Mesenchymal stem cell (in vitro differentiated cells and primary cell): Measurements from ENCODE around the gene SAP30L.

ENCODE experiments used
- DNase-seq: peaks from one replicate; pipeline ENCODE4 v3.0.0-alpha.2; 2013
- H2AFZ ChIP-seq: one replicate; pipeline ENCODE4 v1.6.1; 2013; ENCODE audit warnings: low read depth, mild to moderate bottlenecking, control low read depth, inconsistent platforms, low read length, moderate library complexity
- H2AK5ac ChIP-seq: 2 replicates; pipeline ENCODE4 v1.6.1; 2013; ENCODE audit warnings: low read length, moderate library complexity, mild to moderate bottlenecking, inconsistent platforms; ENCODE audit not compliant: severe bottlenecking
- H2BK120ac ChIP-seq: one replicate; pipeline ENCODE4 v1.6.1; 2013; ENCODE audit warnings: low read depth, mild to moderate bottlenecking, inconsistent platforms, low read length, moderate library complexity
- H2BK12ac ChIP-seq, 2 experiments: one replicate each; pipeline ENCODE4 v1.6.1; 2013; ENCODE audit warnings: inconsistent platforms in 2 of 2, low read length in 2 of 2, mild to moderate bottlenecking in 2 of 2, moderate library complexity in 2 of 2, control low read depth in 1 of 2
- H2BK15ac ChIP-seq: one replicate; pipeline ENCODE4 v1.6.1; 2013; ENCODE audit warnings: mild to moderate bottlenecking, low read depth, inconsistent platforms; ENCODE audit not compliant: poor library complexity, severe bottlenecking
- H2BK5ac ChIP-seq: 2 replicates; pipeline ENCODE4 v1.6.1; 2013; ENCODE audit warnings: low read depth, mild to moderate bottlenecking, low read length, control low read depth, inconsistent platforms; ENCODE audit not compliant: poor library complexity, severe bottlenecking
- H3K14ac ChIP-seq, 2 experiments: one replicate each; pipeline ENCODE4 v1.6.1; 2013; ENCODE audit warnings: inconsistent platforms in 2 of 2, low read length in 2 of 2, control low read depth in 1 of 2, mild to moderate bottlenecking in 1 of 2, moderate library complexity in 1 of 2
- H3K18ac ChIP-seq, 2 experiments: one replicate each; pipeline ENCODE4 v1.6.1; 2013; ENCODE audit warnings: inconsistent platforms in 2 of 2, low read length in 2 of 2, control low read depth in 1 of 2, low read depth in 1 of 2, mild to moderate bottlenecking in 1 of 2
- H3K23ac ChIP-seq, 2 experiments: one replicate each; pipeline ENCODE4 v1.6.1; 2013; ENCODE audit warnings: inconsistent platforms in 2 of 2, low read length in 2 of 2, mild to moderate bottlenecking in 2 of 2, moderate library complexity in 2 of 2, control low read depth in 1 of 2
- H3K27ac ChIP-seq: 2 replicates; pipeline ENCODE4 v1.5.1; 2013; ENCODE audit warnings: mild to moderate bottlenecking, moderate library complexity, low read length, control low read depth, inconsistent platforms; ENCODE audit not compliant: poor library complexity, severe bottlenecking
- H3K27me3 ChIP-seq, 2 experiments: 2 replicates each; pipeline versions ENCODE4 v1.6.1 to v1.7.0; 2013; ENCODE audit warnings: low read length in 2 of 2, mild to moderate bottlenecking in 2 of 2, moderate library complexity in 2 of 2, control low read depth in 1 of 2, inconsistent platforms in 1 of 2; ENCODE audit not compliant: control insufficient read depth in 1 of 2, insufficient read depth in 1 of 2
- H3K36me3 ChIP-seq, 2 experiments: 2 replicates each; pipeline versions ENCODE4 v1.6.1 to v1.7.0; 2013; ENCODE audit warnings: low read length in 2 of 2, control low read depth in 1 of 2, inconsistent platforms in 1 of 2, low read depth in 1 of 2, mild to moderate bottlenecking in 1 of 2; ENCODE audit not compliant: insufficient read depth in 2 of 2, control insufficient read depth in 1 of 2
- H3K4ac ChIP-seq, 2 experiments: one replicate each; pipeline ENCODE4 v1.6.1; 2013; ENCODE audit warnings: inconsistent platforms in 2 of 2, low read length in 2 of 2, mild to moderate bottlenecking in 2 of 2, moderate library complexity in 2 of 2, control low read depth in 1 of 2, low read depth in 1 of 2
- H3K4me1 ChIP-seq: 2 replicates; pipeline ENCODE4 v1.6.1; 2013; ENCODE audit warnings: low read depth, low read length, control low read depth; ENCODE audit not compliant: control insufficient read depth, insufficient read depth
- H3K4me2 ChIP-seq: 2 replicates; pipeline ENCODE4 v1.6.1; 2013; ENCODE audit warnings: low read length, mild to moderate bottlenecking, inconsistent platforms; ENCODE audit not compliant: poor library complexity, severe bottlenecking
- H3K4me3 ChIP-seq, 2 experiments: 2 replicates each; pipeline versions ENCODE4 v1.5.1 to v1.7.0; 2013; ENCODE audit warnings: low read length in 2 of 2, mild to moderate bottlenecking in 2 of 2, control low read depth in 1 of 2, low read depth in 1 of 2; ENCODE audit not compliant: insufficient read depth in 1 of 2
- H3K79me1 ChIP-seq: replicated peaks from 2 replicates; pipeline ENCODE4 v1.6.1; 2013; ENCODE audit warnings: mild to moderate bottlenecking, control low read depth, low read length, inconsistent platforms; ENCODE audit not compliant: poor library complexity, severe bottlenecking
- H3K9ac ChIP-seq: 2 replicates; pipeline ENCODE4 v1.7.0; 2013; ENCODE audit warnings: mild to moderate bottlenecking, low read length, moderate library complexity
- H3K9me3 ChIP-seq: 2 replicates; pipeline ENCODE4 v1.7.0; 2013; ENCODE audit warnings: mild to moderate bottlenecking, low read length; ENCODE audit not compliant: control insufficient read depth
- H4K8ac ChIP-seq: one replicate; pipeline ENCODE4 v1.6.1; 2013; ENCODE audit warnings: inconsistent platforms, mild to moderate bottlenecking, low read length, moderate library complexity
- H4K91ac ChIP-seq: one replicate; pipeline ENCODE4 v1.6.1; 2013; ENCODE audit warnings: mild to moderate bottlenecking, low read length, inconsistent platforms
- WGBS: methylation state at CpG from one replicate; pipeline ENCODE4 v1.1.7; 2013; ENCODE audit warnings: mixed read lengths; 5-methylcytosine and 5-hydroxymethylcytosine counted together

Gene SAP30L

DNA sequence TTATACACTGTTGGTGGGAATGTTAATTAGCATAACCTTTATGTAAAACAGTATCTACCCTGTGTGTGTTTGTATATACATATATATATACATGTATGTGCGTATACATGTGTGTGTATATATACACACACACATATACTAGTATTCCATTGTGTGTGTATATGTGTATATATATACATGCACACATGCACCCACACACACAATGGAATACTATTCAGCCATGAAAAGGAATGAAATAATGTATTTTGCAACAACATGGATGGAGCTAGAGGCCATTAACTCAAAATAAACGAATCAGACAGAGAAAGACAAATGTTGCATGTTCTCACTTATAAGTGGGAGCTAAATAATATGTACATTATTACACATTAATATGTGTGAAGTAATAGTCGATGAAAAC, 17.6 kb upstream of the SAP30L start:
- no peak overlapping the region for H3K27ac ChIP-seq
- H3K9ac ChIP-seq = no peak overlapping the region
- H3K36me3 ChIP-seq = peaks cover 0 to 2% of the 10 kb centered on the region in 2 experiments
- no peak overlapping the region for H2BK15ac ChIP-seq
- H2BK120ac ChIP-seq = no peak overlapping the region
- no peak overlapping the region for H2BK5ac ChIP-seq
- no peak overlapping the region for H3K18ac ChIP-seq
- no peak overlapping the region for H3K14ac ChIP-seq
- H3K23ac ChIP-seq = no peak overlapping the region
- peaks cover 2% of the 10 kb centered on the region for H3K79me1 ChIP-seq
- no peak overlapping the region for H4K91ac ChIP-seq
- no peak overlapping the region for H3K4me2 ChIP-seq
- H2AFZ ChIP-seq = no peak overlapping the region
- no peaks in the 10 kb centered on the region for H3K27me3 ChIP-seq
- H2BK12ac ChIP-seq = no peak overlapping the region
- DNase-seq = no peak
- no peaks in the 10 kb centered on the region for H3K4me1 ChIP-seq
- no peak overlapping the region for H3K4ac ChIP-seq
- H3K9me3 ChIP-seq = no peaks in the 10 kb centered on the region
- WGBS = 100% methylated on average over 1 of the region's 3 CpGs
- H3K4me3 ChIP-seq = no peak overlapping the region
- no peak overlapping the region for H4K8ac ChIP-seq
- no peak overlapping the region for H2AK5ac ChIP-seq

DNA sequence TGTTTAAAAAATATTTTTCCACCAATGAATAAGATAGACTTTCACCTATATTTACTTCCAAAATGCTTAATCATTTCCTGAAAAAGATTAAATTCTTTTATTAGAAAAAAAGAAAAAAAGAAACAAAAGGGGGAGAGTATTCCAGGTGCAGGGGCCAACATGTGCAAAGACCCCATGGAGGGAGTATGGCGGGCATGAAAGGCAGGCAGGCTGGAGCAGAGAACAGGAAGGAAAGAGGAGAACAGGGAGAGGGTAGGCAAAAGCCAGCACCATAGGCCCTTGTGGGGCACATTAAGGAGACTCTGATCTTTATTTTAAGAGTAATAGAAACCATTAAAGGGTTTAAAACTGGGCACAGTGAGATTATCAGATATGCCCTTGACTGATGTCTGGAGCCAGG, 16.5 kb upstream of the SAP30L start:
- H3K4me2 ChIP-seq = no peak overlapping the region
- H3K36me3 ChIP-seq = peaks cover 2 to 7% of the 10 kb centered on the region in 2 experiments
- no peak overlapping the region for H3K27ac ChIP-seq
- no peaks in the 10 kb centered on the region for H3K27me3 ChIP-seq
- no peak overlapping the region for H2BK15ac ChIP-seq
- no peak overlapping the region for H3K23ac ChIP-seq
- no peak overlapping the region for H2BK120ac ChIP-seq
- no peaks in the 10 kb centered on the region for H3K4me1 ChIP-seq
- H2BK5ac ChIP-seq = no peak overlapping the region
- no peaks in the 10 kb centered on the region for H3K9me3 ChIP-seq
- peaks cover 2% of the 10 kb centered on the region for H3K79me1 ChIP-seq
- WGBS = 98% methylated on average over 1 of the region's 1 CpG
- H3K4ac ChIP-seq = no peak overlapping the region
- no peak overlapping the region for H3K9ac ChIP-seq
- no peak overlapping the region for H3K18ac ChIP-seq
- no peak for DNase-seq
- H4K91ac ChIP-seq = no peak overlapping the region
- no peak overlapping the region for H2AK5ac ChIP-seq
- no peak overlapping the region for H4K8ac ChIP-seq
- H2BK12ac ChIP-seq = no peak overlapping the region
- no peak overlapping the region for H3K4me3 ChIP-seq
- no peak overlapping the region for H2AFZ ChIP-seq
- no peak overlapping the region for H3K14ac ChIP-seq

DNA sequence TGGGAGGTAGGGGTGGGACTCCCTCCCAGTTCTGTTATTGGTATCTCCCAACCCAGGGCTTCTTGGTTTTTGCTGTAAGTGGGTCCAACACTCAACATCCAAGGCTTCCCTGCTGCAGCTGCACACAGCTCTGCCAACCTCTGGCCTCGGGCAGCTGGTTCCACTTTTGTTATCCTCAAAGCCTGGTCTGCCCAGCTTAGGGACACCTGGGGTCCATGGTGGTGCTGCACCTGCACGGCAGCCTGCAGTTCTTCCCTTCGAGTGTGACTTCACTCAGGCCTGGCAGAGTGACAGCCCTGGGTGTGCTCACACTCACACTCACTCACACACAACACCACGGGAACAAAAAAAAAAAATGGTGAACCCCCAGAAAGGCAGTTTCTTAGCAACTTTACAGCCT, 15.3 kb upstream of the SAP30L start:
- Histone ChIP-seq H3K18ac (no peak overlapping the region), H2BK12ac (no peak overlapping the region), H3K4me3 (no peak overlapping the region), H3K14ac (no peak overlapping the region), H3K23ac (no peak overlapping the region), H4K8ac (no peak overlapping the region), H3K4ac (no peak overlapping the region), H3K4me1 (no peaks in the 10 kb centered on the region), H2BK15ac (no peak overlapping the region), H3K36me3 (peaks cover 7 to 15% of the 10 kb centered on the region in 2 experiments), H3K27me3 (no peaks in the 10 kb centered on the region), H3K27ac (no peak overlapping the region), H3K9me3 (no peaks in the 10 kb centered on the region), H3K4me2 (no peak overlapping the region), H2BK5ac (no peak overlapping the region), H2AK5ac (no peak overlapping the region), H3K79me1 (peaks cover 2% of the 10 kb centered on the region), H2AFZ (no peak overlapping the region), H4K91ac (no peak overlapping the region), H3K9ac (no peak overlapping the region), H2BK120ac (no peak overlapping the region)
- WGBS = 92% methylated on average over 4 of the region's 4 CpGs
- DNase-seq = no peak

GRCh38 chr5:154430961-154431630, 14.7 kb upstream of the SAP30L start:
- Histone ChIP-seq H3K4ac (no peak overlapping the region), H3K18ac (no peak overlapping the region), H3K4me1 (no peaks in the 10 kb centered on the region), H2AFZ (no peak overlapping the region), H2AK5ac (no peak overlapping the region), H4K91ac (no peak overlapping the region), H2BK12ac (no peak overlapping the region), H4K8ac (peak overlapping the region; percentile 19), H3K27me3 (no peaks in the 10 kb centered on the region), H2BK120ac (no peak overlapping the region), H3K23ac (no peak overlapping the region), H3K4me2 (no peak overlapping the region), H3K9me3 (no peaks in the 10 kb centered on the region), H3K4me3 (no peak overlapping the region), H3K36me3 (peaks cover 8 to 20% of the 10 kb centered on the region in 2 experiments), H2BK15ac (no peak overlapping the region), H3K9ac (no peak overlapping the region), H3K14ac (no peak overlapping the region), H3K27ac (no peak overlapping the region), H3K79me1 (peaks cover 2% of the 10 kb centered on the region), H2BK5ac (no peak overlapping the region)
- no peak for DNase-seq
- WGBS = 93% methylated on average over 4 of the region's 4 CpGs
